A549 (cell line): ENCODE data around the gene TAS2R5. TPM values are rescaled to one million over a fixed set of nuclear protein-coding genes. Genes with fewer than 3 reads are reported as not detected.

Experiments
- ATAC-seq, 2 experiments: fragments of 200-7000 bp in 1 of 2; fragments of >200 bp in 1 of 2; cut with Nextera tagmentation in 1 of 2; cut with Tn5 transposase in 1 of 2; 3 replicates each; pipeline versions ENCODE4 v1.8.0 to v1.9.1; 2018 to 2020; ENCODE audit warnings: mild to moderate bottlenecking in 1 of 2, moderate library complexity in 1 of 2
- CTCF ChIA-PET: fragments of 300-600 bp; sonication (Branson Sonifier 250); formaldehyde crosslinking; extraction: SDS; loops from one replicate; lab custom pipeline; 2021; ENCODE audit warnings: antibody characterized with exemption, inconsistent platforms; lab: Yijun Ruan, JAX
- POLR2A ChIA-PET: fragments of 350-600 bp; formaldehyde crosslinking; extraction: SDS; loops from one replicate; lab custom pipeline; 2021; ENCODE audit warnings: antibody characterized with exemption, inconsistent platforms; lab: Yijun Ruan, JAX
- DNase-seq, 2 experiments: peaks; one replicate each; pipeline versions ENCODE4 v3.0.0 to v3.0.0-alpha.2; 2011 to 2016; ENCODE audit warnings: low read depth in 1 of 2, low spot score in 1 of 2
- FAIRE-seq: peaks from 2 replicates; lab custom pipeline; 2011; peaks lifted over from hg19 to GRCh38; lab: Jason Lieb, UNC
- H3K27ac ChIP-seq, 2 experiments: fragments of >200 bp; sonication (Bioruptor Twin); formaldehyde crosslinking; 3 replicates each; pipeline ENCODE4 v1.5.1; 2016 to 2017
- H3K4me1 ChIP-seq: fragments of >200 bp; sonication (Bioruptor Twin); formaldehyde crosslinking; 3 replicates; pipeline ENCODE4 v1.6.1; 2016
- H3K4me2 ChIP-seq: fragments of >200 bp; sonication (Bioruptor Twin); formaldehyde crosslinking; 3 replicates; pipeline ENCODE4 v1.6.1; 2016
- H3K4me3 ChIP-seq: fragments of >200 bp; sonication (Bioruptor Twin); formaldehyde crosslinking; 3 replicates; pipeline ENCODE4 v1.5.1; 2016
- H3K9me3 ChIP-seq: fragments of >200 bp; sonication (Bioruptor Twin); formaldehyde crosslinking; 3 replicates; pipeline ENCODE4 v1.6.1; 2016
- EHMT2 ChIP-seq: fragments of 200-600 bp; sonication (generic); IDR thresholded peaks from 2 replicates; pipeline ENCODE4 v1.6.1; 2016; ENCODE audit warnings: antibody characterized with exemption, low read depth, mild to moderate bottlenecking, moderate library complexity
- EP300 ChIP-seq, 2 experiments: fragments of >200 bp; sonication (Bioruptor Twin); formaldehyde crosslinking; IDR thresholded peaks; 2 replicates in 1 of 2; 3 replicates in 1 of 2; pipeline ENCODE4 v1.6.1; 2016 to 2017
- FOSL2 ChIP-seq, 2 experiments: fragments of 450-650 bp in 1 of 2; fragments of >200 bp in 1 of 2; sonication (Bioruptor Twin) in 1 of 2; formaldehyde crosslinking; IDR thresholded peaks; 2 replicates each; pipeline versions ENCODE4 v1.5.0 to v1.6.1; 2016 to 2020; ENCODE audit warnings: mild to moderate bottlenecking in 1 of 2, moderate library complexity in 1 of 2
- HEYL ChIP-seq: fragments of 250-450 bp; sonication (Bioruptor Pico); IDR thresholded peaks from 2 replicates; pipeline ENCODE4 v1.8.0; 2021; ENCODE audit warnings: mild to moderate bottlenecking, moderate library complexity
- HOXB13 ChIP-seq: fragments of 250-450 bp; sonication (Bioruptor Pico); IDR thresholded peaks from 2 replicates; pipeline ENCODE4 v1.5.0; 2020; ENCODE audit warnings: low read depth, mild to moderate bottlenecking, moderate library complexity
- JUN ChIP-seq, 2 experiments: fragments of >200 bp; sonication (Bioruptor Twin); formaldehyde crosslinking; IDR thresholded peaks; 2 replicates in 1 of 2; 3 replicates in 1 of 2; pipeline ENCODE4 v1.6.1; 2016 to 2017
- KDM5A ChIP-seq: fragments of 200-600 bp; sonication (generic); IDR thresholded peaks from 2 replicates; pipeline ENCODE4 v1.6.1; 2016; ENCODE audit warnings: antibody characterized with exemption, mild to moderate bottlenecking
- MAFK ChIP-seq: fragments of 450-650 bp; IDR thresholded peaks from 2 replicates; pipeline ENCODE4 v1.6.1; 2014; ENCODE audit not compliant: partially characterized antibody
- NR3C1 ChIP-seq: fragments of >200 bp; sonication (Bioruptor Twin); formaldehyde crosslinking; IDR thresholded peaks from 3 replicates; pipeline ENCODE4 v1.6.1; 2017
- RAD21 ChIP-seq, 2 experiments: fragments of >200 bp in 1 of 2; sonication (Bioruptor Twin) in 1 of 2; formaldehyde crosslinking in 1 of 2; IDR thresholded peaks in 1 of 2; conservative IDR thresholded peaks in 1 of 2; 2 replicates in 1 of 2; 3 replicates in 1 of 2; pipeline ENCODE4 v1.6.1; 2012 to 2018; ENCODE audit warnings: inconsistent platforms in 1 of 2
- RARB ChIP-seq: fragments of 250-450 bp; sonication (Bioruptor Pico); IDR thresholded peaks from 2 replicates; pipeline ENCODE4 v1.8.0; 2021; ENCODE audit warnings: mild to moderate bottlenecking, moderate library complexity
- RFX5 ChIP-seq: fragments of 450-650 bp; IDR thresholded peaks from 2 replicates; pipeline ENCODE4 v1.7.1; 2014; ENCODE audit warnings: antibody characterized with exemption, mild to moderate bottlenecking, moderate library complexity
- SMC3 ChIP-seq: fragments of >200 bp; sonication (Bioruptor Twin); formaldehyde crosslinking; IDR thresholded peaks from 3 replicates; pipeline ENCODE4 v1.6.1; 2018; ENCODE audit warnings: inconsistent platforms
- WGBS: methylation state at CpG from one replicate; pipeline ENCODE4 v1.1.6; 2017; ENCODE audit errors: missing lambda C conversion rate; 5-methylcytosine and 5-hydroxymethylcytosine counted together
- polyA plus RNA-seq, 4 experiments: library from polyadenylated mRNA; depleted of rRNA in 3 of 4; stranded (reverse); fragments of >200 nt; fragmentation: RNase III in 1 of 4; extraction: RNeasy Plus Mini Kit Qiagen cat#74134 plus additional on column Dnase treatment in 1 of 4; gene quantifications; 2 replicates in 3 of 4; 3 replicates in 1 of 4; pipeline ENCODE4 v1.2.3, GENCODE V29; 2011 to 2017
- TF ChIP-seq, protein P1 (sequence below): fragments of >200 bp; sonication (Bioruptor Twin); formaldehyde crosslinking; IDR thresholded peaks from 3 replicates; pipeline ENCODE4 v1.5.1; 2016
- TF ChIP-seq, protein P2 (sequence below): fragments of 200-600 bp; sonication (generic); IDR thresholded peaks from 2 replicates; pipeline ENCODE4 v1.6.1; 2016; ENCODE audit warnings: antibody characterized with exemption, mild to moderate bottlenecking, moderate library complexity

The TAS2R5 gene
- polyA plus RNA-seq, 2 of the 4 experiments (the other 2 are of a cell fraction): 0.61 to 1.8 TPM

DNA sequence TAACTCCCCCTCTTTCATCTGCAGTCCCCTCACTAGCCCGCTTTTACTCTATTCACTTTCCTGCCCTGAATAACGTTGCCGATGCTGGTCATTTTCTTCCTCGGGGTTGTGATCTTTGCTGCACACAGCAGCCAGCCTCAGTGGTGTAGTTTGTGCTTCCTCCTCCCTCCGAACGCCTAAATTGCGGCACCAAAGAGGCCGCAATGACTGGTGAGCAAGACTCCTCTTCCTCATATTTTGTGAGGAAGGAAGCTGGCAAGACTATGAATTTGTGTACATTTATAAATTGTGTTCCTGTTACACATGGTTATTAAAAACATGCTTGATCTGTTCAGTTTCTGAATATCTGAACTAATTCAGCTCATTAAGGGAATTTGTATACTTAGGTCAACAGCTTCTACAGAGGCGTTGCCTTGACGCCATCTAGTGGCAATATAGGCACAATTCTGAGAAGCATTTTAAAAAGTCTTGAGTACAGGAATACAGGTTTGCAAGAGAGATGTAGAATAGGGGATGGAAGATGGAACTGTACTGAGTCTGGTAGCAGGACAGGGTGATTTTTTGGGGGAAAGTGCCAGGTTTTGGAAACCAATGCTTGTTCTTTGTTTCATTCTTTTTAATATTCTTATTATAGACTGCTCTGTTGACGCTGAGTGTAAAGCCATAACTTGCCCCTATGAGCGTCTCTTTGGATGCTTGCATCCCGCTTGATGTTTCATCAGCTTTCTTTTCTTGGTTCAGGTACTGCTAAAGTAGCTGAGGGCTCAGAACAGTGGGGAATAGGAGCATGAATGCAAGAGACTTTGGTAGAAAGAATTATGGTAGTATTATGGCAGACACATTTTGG, 4.1 kb upstream of the TAS2R5 start:
- Histone ChIP-seq H3K27ac (no peak overlapping the region), H3K4me3 (no peak overlapping the region), H3K4me2 (no peak overlapping the region), H3K4me1 (no peaks in the 10 kb centered on the region), H3K9me3 (no peaks in the 10 kb centered on the region)
- DNase-seq (peak; percentile 39 to 64), ATAC-seq (peak; percentile 77 to 89; a peak in 5 of 6 replicates), FAIRE-seq (no peak)
- POLR2A ChIA-PET: interaction anchor here (1.4 kb wide), 1 partner anchor 48 kb away, joined by 8 read pairs; the partner anchor contains the start of gene SSBP1
- CTCF ChIA-PET: interaction anchor here (0.6 to 3.9 kb wide), 27 partner anchors 9 to 377 kb away, joined by 3 to 14 read pairs (median 5); partner anchors contain the start of genes DENND11, TAS2R3, TAS2R4 and WEE2
- WGBS: 76% methylated on average over 13 of the region's 13 CpGs
- TF ChIP-seq RAD21 (conservative IDR thresholded peaks at IDR 0.05 in 1 of 2, IDR thresholded peaks at IDR 0.05 in 1 of 2) (peak; percentile 57 to 71), SMC3 (peak; percentile 53), JUN (IDR thresholded peaks at IDR 0.05) (no peak)
- TF ChIP-seq, protein P1, sequence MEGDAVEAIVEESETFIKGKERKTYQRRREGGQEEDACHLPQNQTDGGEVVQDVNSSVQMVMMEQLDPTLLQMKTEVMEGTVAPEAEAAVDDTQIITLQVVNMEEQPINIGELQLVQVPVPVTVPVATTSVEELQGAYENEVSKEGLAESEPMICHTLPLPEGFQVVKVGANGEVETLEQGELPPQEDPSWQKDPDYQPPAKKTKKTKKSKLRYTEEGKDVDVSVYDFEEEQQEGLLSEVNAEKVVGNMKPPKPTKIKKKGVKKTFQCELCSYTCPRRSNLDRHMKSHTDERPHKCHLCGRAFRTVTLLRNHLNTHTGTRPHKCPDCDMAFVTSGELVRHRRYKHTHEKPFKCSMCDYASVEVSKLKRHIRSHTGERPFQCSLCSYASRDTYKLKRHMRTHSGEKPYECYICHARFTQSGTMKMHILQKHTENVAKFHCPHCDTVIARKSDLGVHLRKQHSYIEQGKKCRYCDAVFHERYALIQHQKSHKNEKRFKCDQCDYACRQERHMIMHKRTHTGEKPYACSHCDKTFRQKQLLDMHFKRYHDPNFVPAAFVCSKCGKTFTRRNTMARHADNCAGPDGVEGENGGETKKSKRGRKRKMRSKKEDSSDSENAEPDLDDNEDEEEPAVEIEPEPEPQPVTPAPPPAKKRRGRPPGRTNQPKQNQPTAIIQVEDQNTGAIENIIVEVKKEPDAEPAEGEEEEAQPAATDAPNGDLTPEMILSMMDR: peak; percentile 78

DNA sequence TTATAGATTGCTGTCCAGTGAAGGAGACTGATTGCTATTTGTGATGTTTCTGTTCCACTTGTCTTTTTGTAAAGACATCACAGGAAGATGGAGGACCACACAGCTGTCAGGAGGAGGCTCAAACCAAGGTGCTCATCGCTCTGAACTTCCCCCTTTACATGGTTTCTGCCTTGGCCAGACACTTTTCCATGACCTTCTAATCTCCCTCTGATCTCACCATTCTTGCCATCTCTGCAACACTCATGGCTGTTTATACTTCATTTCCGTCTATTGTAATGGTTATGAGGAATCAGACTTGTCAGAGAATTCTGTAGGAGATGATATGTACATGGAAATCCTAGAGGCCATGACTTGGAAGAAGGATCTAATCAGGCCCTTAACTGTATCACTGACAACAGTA, 1.7 kb upstream of the TAS2R5 start:
- no peak overlapping the region for H3K4me2 ChIP-seq
- ChIA-PET CTCF (interaction anchor here (1.3 to 3.8 kb wide), 2 partner anchors 9 to 695 kb away, joined by 3 to 13 read pairs; no protein-coding TSS in a partner anchor), POLR2A (no interaction called here)
- no peak for ATAC-seq
- 90% methylated on average over 2 of the region's 2 CpGs for WGBS
- H3K27ac ChIP-seq: no peak overlapping the region
- no peaks in the 10 kb centered on the region for H3K9me3 ChIP-seq
- no peak overlapping the region for H3K4me3 ChIP-seq
- H3K4me1 ChIP-seq: no peaks in the 10 kb centered on the region
- FAIRE-seq: no peak
- no peak for DNase-seq
- no peak for TF ChIP-seq FOSL2 (IDR thresholded peaks at IDR 0.05)
- TF ChIP-seq FOSL2 (CRISPR knock-in tag; IDR thresholded peaks at IDR 0.05): no peak
- no peak for TF ChIP-seq EHMT2
- TF ChIP-seq, all 56 proteins: peak for 0

- no peak overlapping the region for H3K27ac ChIP-seq
- H3K4me1 ChIP-seq: no peaks in the 10 kb centered on the region
- no peak for ATAC-seq
- 82% methylated on average over 2 of the region's 2 CpGs for WGBS
- H3K4me2 ChIP-seq: no peak overlapping the region
- H3K9me3 ChIP-seq: no peaks in the 10 kb centered on the region
- TF ChIP-seq RFX5 (no peak), KDM5A (no peak), RARB (no peak), EP300 (IDR thresholded peaks at IDR 0.05) (no peak), HOXB13 (CRISPR knock-in tag) (no peak), FOSL2 (IDR thresholded peaks at IDR 0.05) (no peak), FOSL2 (CRISPR knock-in tag; IDR thresholded peaks at IDR 0.05) (no peak), NR3C1 (no peak), MAFK (no peak), HEYL (CRISPR knock-in tag) (no peak)
- TF ChIP-seq, protein P2, sequence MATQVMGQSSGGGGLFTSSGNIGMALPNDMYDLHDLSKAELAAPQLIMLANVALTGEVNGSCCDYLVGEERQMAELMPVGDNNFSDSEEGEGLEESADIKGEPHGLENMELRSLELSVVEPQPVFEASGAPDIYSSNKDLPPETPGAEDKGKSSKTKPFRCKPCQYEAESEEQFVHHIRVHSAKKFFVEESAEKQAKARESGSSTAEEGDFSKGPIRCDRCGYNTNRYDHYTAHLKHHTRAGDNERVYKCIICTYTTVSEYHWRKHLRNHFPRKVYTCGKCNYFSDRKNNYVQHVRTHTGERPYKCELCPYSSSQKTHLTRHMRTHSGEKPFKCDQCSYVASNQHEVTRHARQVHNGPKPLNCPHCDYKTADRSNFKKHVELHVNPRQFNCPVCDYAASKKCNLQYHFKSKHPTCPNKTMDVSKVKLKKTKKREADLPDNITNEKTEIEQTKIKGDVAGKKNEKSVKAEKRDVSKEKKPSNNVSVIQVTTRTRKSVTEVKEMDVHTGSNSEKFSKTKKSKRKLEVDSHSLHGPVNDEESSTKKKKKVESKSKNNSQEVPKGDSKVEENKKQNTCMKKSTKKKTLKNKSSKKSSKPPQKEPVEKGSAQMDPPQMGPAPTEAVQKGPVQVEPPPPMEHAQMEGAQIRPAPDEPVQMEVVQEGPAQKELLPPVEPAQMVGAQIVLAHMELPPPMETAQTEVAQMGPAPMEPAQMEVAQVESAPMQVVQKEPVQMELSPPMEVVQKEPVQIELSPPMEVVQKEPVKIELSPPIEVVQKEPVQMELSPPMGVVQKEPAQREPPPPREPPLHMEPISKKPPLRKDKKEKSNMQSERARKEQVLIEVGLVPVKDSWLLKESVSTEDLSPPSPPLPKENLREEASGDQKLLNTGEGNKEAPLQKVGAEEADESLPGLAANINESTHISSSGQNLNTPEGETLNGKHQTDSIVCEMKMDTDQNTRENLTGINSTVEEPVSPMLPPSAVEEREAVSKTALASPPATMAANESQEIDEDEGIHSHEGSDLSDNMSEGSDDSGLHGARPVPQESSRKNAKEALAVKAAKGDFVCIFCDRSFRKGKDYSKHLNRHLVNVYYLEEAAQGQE: no peak
- H3K4me3 ChIP-seq: no peak overlapping the region
- no peak for DNase-seq
- no peak for FAIRE-seq
- ChIA-PET POLR2A (no interaction called here), CTCF (no interaction called here)
These were observed 2.5 kb downstream of the TAS2R5 start for GRCh38 chr7:141792526-141792925.
